GM21360 (cell line): Measurements from ENCODE around the gene CAMTA1.

Experiments used
- ATAC-seq: cut with Tn5 transposase; IDR thresholded peaks from one replicate; pipeline ENCODE4 v1.9.1; 2021; ENCODE audit warnings: mild to moderate bottlenecking, moderate library complexity; ENCODE audit not compliant: unreplicated experiment

The CAMTA1 gene

GRCh38 chr1:7644961-7645750 is 859.9 kb downstream of the CAMTA1 start:
- no peak for ATAC-seq

DNA sequence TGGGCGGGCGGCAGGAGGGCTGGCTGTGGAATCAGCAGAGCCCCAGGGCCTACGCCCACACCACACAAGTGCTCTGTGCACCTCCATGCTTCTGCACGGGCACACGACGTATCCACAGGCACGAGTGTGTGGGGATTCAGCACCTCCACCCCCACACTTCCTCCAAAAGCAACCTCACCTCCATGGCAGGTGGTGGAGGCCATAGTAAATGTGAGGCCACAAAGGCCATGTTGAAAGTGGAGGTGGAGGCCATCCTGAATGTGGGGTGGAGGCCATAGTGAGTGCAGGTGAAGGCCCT is 860.4 kb downstream of the CAMTA1 start:
- ATAC-seq = no peak

- no peak for ATAC-seq
These were observed 860.9 kb downstream of the CAMTA1 start for GRCh38 chr1:7646164-7646563.

GRCh38 chr1:7646981-7647901 is 862.0 kb downstream of the CAMTA1 start:
- ATAC-seq = no peak

GRCh38 chr1:7648761-7649384 is 863.6 kb downstream of the CAMTA1 start:
- ATAC-seq = no peak

- no peak for ATAC-seq
These were observed 865.5 kb downstream of the CAMTA1 start for GRCh38 chr1:7650801-7651200.

- no peak for ATAC-seq
These were observed 865.9 kb downstream of the CAMTA1 start for GRCh38 chr1:7651203-7651602.

DNA sequence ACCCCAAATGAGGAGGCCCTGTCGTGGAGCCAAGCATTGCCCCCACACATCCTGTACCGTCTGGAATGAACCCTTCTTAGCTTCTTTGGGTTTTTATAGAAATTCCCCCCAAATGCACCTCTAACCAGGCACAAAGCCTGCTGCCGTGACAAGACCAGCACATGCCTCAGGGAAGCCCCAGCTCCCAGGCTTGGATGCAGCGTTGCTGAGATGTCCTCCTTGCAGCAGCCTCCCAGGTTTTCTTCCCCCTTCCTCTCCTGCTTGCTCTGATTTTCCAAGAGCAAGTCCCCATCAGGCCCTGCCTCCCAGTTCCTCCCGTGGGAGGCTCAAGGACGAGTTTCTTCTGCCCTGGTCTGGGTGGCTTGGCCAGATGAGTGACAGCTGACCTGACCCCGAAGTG is 866.8 kb downstream of the CAMTA1 start:
- no peak for ATAC-seq

- ATAC-seq = no peak
These were observed 867.4 kb downstream of the CAMTA1 start for GRCh38 chr1:7652515-7653098.

GRCh38 chr1:7654725-7655124 is 869.5 kb downstream of the CAMTA1 start:
- ATAC-seq = no peak

DNA sequence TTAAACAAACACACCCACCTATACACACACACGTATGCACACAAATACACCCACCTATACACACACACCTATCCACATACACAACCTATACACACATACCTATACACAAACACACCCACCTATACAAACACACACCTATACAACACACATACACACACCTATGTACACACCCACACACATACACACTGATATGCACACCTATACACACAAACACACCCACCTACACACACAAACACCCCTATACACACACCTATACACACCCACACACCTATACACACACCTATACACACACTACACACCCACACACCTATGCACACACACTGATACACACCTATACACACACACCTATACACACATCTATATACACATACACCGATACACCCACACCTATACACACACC is 870.1 kb downstream of the CAMTA1 start:
- ATAC-seq = no peak

DNA sequence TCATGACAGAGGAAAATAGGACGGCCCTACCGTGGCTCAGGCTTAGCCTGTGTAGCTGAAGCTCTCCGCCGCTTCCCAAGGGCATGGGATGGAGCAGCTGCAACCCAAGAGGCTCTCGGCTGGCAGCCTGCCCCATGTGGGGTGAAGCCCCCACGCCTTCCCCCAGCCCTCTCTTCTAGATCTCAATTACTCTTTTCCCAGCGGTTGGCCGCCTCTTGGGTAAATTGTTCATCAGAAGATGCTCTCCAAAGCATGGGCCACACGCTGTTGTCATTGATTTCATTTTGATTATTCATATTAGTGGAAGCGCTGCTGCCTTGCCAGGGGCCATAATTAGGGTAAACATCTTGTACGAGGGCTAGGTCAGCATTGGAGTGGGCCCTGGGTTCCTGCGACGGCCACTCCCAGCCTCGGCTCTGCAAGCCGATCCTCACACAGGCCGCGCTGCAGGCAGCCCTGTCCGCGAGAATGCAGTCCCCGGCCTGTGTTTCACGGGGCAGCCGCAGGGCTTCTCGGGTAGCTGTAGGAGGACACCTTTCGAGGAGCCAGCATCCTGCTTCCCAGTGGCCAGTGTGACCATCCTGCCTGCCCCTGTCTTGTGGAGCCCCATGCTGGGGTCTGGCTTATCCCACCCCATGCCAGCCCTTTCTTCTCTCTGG is 871.4 kb downstream of the CAMTA1 start:
- ATAC-seq = no peak

DNA sequence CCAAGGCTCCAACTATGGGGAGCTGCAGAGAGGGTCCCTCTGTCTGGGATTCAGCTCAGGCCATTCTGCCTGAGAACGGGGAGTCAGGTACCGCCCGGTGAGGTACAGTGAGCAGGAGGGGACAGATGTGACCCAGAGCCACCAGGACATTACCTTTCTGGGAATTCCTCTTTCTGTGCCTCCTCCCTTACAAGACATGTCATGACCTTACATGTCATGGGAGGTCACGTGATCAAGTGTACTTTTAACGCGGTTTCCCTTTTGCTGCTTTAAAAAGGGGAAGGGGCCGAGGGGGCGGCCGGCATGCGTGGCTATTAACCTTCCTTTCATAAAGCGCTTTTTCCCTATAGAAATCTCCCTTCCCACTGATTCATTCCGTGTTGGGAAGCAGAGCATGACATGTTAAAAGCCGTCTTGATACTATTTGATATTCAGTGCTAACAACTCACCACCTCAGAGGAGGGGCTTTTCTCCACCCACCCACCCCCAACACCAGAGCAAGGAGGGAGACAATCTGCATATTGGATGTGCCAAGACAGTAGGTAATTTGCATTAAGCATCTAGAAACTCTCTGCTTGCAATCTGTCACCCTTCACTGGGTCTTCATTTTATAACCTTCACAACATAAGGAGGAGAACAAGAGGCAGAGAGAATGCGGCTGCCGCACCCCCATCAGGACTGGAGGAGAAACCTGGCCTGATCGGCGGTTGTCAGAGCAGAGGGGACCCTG is 872.2 kb downstream of the CAMTA1 start:
- ATAC-seq = no peak

DNA sequence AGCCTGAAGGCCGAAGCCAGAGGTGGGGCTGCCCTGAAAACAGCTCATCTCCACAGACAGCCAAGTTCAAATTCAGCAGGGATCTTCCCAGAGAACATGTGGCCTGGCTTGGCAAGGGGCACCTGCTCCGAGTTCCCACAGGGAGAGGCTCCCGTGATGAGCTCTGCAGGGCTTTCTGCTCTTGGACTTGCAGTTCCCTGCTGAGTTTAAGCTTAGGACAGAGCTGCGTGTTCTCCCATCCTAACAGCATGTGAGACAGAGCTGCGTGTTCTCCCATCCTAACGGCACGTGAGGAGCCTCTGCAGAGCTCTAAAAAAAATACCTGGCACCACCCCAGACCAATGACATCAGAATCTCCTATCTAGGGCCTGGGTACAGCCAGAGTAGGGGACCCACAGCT is 872.8 kb downstream of the CAMTA1 start:
- ATAC-seq = no peak

DNA sequence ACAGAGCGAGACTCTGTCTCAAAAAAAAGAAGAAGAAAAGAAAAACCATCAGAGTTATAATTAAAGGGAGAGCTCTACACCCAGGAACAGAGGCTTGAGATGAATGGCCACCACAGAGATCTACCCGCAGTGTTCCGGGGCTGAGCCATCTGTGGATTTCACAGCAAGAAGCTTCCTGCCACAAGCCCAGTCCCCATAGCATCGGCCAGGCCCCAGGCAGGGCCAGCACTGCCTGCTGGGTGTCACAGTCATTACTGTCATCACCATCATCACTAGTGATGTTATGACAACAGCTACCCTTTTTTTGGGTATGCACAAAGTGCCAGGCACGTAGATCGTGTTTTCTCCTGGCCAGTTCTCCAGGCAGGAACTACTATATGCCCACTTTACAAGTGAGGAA is 874.3 kb downstream of the CAMTA1 start:
- ATAC-seq = no peak

- ATAC-seq = no peak
These were observed 878.3 kb downstream of the CAMTA1 start for GRCh38 chr1:7663451-7664146.

DNA sequence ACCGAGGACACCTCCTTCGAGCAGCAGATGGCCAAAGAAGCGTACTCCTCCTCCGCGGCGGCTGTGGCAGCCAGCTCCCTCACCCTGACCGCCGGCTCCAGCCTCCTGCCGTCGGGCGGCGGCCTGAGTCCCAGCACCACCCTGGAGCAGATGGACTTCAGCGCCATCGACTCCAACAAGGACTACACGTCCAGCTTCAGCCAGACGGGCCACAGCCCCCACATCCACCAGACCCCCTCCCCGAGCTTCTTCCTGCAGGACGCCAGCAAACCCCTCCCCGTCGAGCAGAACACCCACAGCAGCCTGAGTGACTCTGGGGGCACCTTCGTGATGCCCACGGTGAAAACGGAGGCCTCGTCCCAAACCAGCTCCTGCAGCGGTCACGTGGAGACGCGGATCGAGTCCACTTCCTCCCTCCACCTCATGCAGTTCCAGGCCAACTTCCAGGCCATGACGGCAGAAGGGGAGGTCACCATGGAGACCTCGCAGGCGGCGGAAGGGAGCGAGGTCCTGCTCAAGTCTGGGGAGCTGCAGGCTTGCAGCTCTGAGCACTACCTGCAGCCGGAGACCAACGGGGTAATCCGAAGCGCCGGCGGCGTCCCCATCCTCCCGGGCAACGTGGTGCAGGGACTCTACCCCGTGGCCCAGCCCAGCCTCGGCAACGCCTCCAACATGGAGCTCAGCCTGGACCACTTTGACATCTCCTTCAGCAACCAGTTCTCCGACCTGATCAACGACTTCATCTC is 879.1 kb downstream of the CAMTA1 start:
- ATAC-seq = no peak

GRCh38 chr1:7664893-7665250 is 879.6 kb downstream of the CAMTA1 start:
- no peak for ATAC-seq

- ATAC-seq = no peak
These were observed 881.0 kb downstream of the CAMTA1 start for GRCh38 chr1:7666249-7666648.
